MM.1S (cell line): Measurements from ENCODE around the gene ZC3H4.

Experiments used
- DNase-seq: peaks from one replicate; pipeline ENCODE4 v3.0.0-alpha.2; 2015
- H2AFZ ChIP-seq: fragments of 300-600 bp; sonication (generic); 2 replicates; pipeline ENCODE4 v1.6.0; 2016; ENCODE audit warnings: antibody characterized with exemption, low read length
- H3F3A ChIP-seq: fragments of 300-600 bp; sonication (generic); 2 replicates; pipeline ENCODE4 v1.6.1; 2016; ENCODE audit warnings: mild to moderate bottlenecking, antibody characterized with exemption, low read length, moderate library complexity, mixed read lengths; ENCODE audit not compliant: insufficient read depth
- H3K27ac ChIP-seq: fragments of 300-600 bp; sonication (generic); 2 replicates; pipeline ENCODE4 v1.5.1; 2016; ENCODE audit warnings: mild to moderate bottlenecking, low read length
- H3K27me3 ChIP-seq: fragments of 300-600 bp; sonication (generic); replicated peaks from 2 replicates; pipeline ENCODE4 v1.6.0; 2016; ENCODE audit warnings: low read length; ENCODE audit not compliant: insufficient read depth
- H3K36me3 ChIP-seq: fragments of 300-600 bp; sonication (generic); replicated peaks from 2 replicates; pipeline ENCODE4 v1.6.1; 2016; ENCODE audit warnings: mild to moderate bottlenecking, low read length, mixed read lengths; ENCODE audit not compliant: insufficient read depth
- H3K4me1 ChIP-seq: fragments of 300-600 bp; sonication (generic); 2 replicates; pipeline ENCODE4 v1.6.1; 2016; ENCODE audit warnings: low read length, mixed read lengths
- H3K4me2 ChIP-seq: fragments of 300-600 bp; sonication (generic); 2 replicates; pipeline ENCODE4 v1.6.0; 2016; ENCODE audit warnings: low read depth, low read length
- H3K4me3 ChIP-seq: fragments of 300-600 bp; sonication (generic); 2 replicates; pipeline ENCODE4 v1.5.1; 2016; ENCODE audit warnings: low read length, mixed read lengths
- H3K79me2 ChIP-seq: fragments of 300-600 bp; sonication (generic); 2 replicates; pipeline ENCODE4 v1.6.1; 2016; ENCODE audit warnings: mixed run types, low read length, mixed read lengths
- H3K9ac ChIP-seq: fragments of 300-600 bp; sonication (generic); 2 replicates; pipeline ENCODE4 v1.6.1; 2016; ENCODE audit warnings: low read length, mixed read lengths
- H3K9me2 ChIP-seq: fragments of 300-600 bp; sonication (generic); replicated peaks from 2 replicates; pipeline ENCODE4 v1.6.1; 2016; ENCODE audit warnings: mild to moderate bottlenecking, low read length, mixed read lengths; ENCODE audit not compliant: insufficient read depth
- H3K9me3 ChIP-seq: fragments of 300-600 bp; sonication (generic); replicated peaks from 2 replicates; pipeline ENCODE4 v1.6.1; 2016; ENCODE audit warnings: mild to moderate bottlenecking, low read length, mixed read lengths; ENCODE audit not compliant: insufficient read depth
- H4K20me1 ChIP-seq: fragments of 300-600 bp; sonication (generic); 2 replicates; pipeline ENCODE4 v1.6.1; 2016; ENCODE audit warnings: mild to moderate bottlenecking, low read length, moderate library complexity, mixed read lengths; ENCODE audit not compliant: insufficient read depth
- EZH2 ChIP-seq: fragments of 300-600 bp; sonication (generic); optimal IDR thresholded peaks from 2 replicates; pipeline ENCODE3; 2017; ENCODE audit warnings: low read depth, mild to moderate bottlenecking, antibody characterized with exemption, low read length, mixed read lengths
- EZH2phosphoT487 ChIP-seq: fragments of 300-600 bp; sonication (generic); IDR thresholded peaks from 2 replicates; pipeline ENCODE4 v1.6.1; 2018; ENCODE audit warnings: antibody characterized with exemption, low read length
- TF ChIP-seq, protein P1 (sequence below): fragments of 300-600 bp; sonication (generic); IDR thresholded peaks from 2 replicates; pipeline ENCODE4 v1.5.1; 2016; ENCODE audit warnings: antibody characterized with exemption, low read length, mixed read lengths

Gene ZC3H4

DNA sequence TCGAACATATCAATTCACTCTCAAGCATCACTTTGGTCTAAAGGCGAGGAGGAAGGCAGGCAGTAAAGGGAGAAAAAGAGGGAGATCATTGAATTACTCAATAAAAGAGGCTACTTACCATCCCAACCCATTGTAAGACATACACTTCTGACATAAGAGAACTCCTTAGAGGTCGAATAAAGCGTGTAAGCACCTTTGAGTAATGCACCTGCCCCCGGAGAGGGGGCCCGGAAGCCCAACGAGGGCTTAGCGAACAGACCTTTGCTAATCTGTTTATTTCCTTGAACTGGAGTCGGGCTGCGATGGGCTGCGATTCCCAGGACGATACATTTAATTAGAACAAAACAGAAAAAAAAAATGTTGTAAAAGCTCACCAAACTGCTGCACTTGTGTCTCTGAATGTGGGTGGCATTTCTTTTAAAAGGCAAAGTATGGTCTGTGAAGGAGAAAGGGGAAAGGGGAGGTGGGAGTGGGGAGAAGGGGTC is 3.0 kb downstream of the ZC3H4 start:
- H3K9me3 ChIP-seq = no peaks in the 10 kb centered on the region
- DNase-seq = no peak
- peak overlapping the region; percentile 95 for H3K4me2 ChIP-seq
- H3K36me3 ChIP-seq = 0 out of 2 replicates have a peak, but pooled peaks cover 3% of the 10 kb centered on the region
- no peak for TF ChIP-seq EZH2phosphoT487
- TF ChIP-seq EZH2 = no peak
- TF ChIP-seq, protein P1, sequence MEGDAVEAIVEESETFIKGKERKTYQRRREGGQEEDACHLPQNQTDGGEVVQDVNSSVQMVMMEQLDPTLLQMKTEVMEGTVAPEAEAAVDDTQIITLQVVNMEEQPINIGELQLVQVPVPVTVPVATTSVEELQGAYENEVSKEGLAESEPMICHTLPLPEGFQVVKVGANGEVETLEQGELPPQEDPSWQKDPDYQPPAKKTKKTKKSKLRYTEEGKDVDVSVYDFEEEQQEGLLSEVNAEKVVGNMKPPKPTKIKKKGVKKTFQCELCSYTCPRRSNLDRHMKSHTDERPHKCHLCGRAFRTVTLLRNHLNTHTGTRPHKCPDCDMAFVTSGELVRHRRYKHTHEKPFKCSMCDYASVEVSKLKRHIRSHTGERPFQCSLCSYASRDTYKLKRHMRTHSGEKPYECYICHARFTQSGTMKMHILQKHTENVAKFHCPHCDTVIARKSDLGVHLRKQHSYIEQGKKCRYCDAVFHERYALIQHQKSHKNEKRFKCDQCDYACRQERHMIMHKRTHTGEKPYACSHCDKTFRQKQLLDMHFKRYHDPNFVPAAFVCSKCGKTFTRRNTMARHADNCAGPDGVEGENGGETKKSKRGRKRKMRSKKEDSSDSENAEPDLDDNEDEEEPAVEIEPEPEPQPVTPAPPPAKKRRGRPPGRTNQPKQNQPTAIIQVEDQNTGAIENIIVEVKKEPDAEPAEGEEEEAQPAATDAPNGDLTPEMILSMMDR = no peak
- H3K4me3 ChIP-seq = peak overlapping the region; percentile 91
- peaks cover 56% of the 10 kb centered on the region for H3K79me2 ChIP-seq
- no peaks in the 10 kb centered on the region for H3K9me2 ChIP-seq
- H3K4me1 ChIP-seq = peaks cover 16% of the 10 kb centered on the region; the same call in 1 of the 2 replicates
- peak overlapping the region; percentile 94; the same call in 1 of the 2 replicates for H3K27ac ChIP-seq
- H3F3A ChIP-seq = peaks cover 47% of the 10 kb centered on the region
- H2AFZ ChIP-seq = no peak overlapping the region
- H4K20me1 ChIP-seq = no peaks in the 10 kb centered on the region
- no peaks in the 10 kb centered on the region for H3K27me3 ChIP-seq
- peak overlapping the region; percentile 100 for H3K9ac ChIP-seq

DNA sequence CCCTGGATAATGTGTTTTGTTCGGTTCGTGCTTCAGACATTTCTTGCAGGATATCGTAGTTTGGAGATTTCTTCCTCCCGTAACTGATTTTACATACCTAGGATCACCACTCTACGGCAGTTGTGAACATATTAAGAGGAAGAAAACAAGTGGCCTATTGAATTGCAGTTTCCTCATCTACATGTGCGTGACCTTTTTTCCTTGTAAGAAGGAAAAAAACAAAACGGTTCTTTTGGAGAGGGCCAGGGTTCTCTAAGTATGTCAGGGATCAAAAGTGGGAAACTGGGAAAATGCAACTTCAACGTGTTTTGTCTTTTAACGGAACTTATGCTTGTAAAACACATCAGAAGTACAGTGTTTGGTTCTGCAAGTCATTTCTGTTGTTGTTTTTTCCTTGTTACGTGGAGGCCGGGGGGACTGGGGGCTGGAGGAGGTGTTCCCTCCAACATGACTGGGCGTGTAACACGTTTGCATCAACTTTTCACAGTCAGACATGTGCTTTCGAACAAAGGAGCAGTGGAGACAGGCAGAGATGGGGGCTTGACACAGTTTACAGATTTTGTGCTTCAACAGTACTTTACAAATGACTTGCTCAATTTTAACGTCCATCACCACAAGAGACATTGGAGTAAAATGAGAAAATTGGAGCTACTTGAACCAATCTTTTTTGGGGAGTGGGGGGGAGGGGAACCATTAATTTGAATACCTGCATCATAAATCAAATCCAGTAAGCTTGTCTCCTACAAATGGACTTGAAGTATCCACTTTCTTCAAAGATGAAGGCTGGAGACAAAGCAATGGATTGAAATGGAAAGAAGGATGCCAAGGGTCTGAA is 3.8 kb downstream of the ZC3H4 start:
- Histone ChIP-seq H3K27ac (no peak overlapping the region), H3K4me1 (peaks cover 16% of the 10 kb centered on the region; the same call in 1 of the 2 replicates), H3K9me2 (no peaks in the 10 kb centered on the region)

DNA sequence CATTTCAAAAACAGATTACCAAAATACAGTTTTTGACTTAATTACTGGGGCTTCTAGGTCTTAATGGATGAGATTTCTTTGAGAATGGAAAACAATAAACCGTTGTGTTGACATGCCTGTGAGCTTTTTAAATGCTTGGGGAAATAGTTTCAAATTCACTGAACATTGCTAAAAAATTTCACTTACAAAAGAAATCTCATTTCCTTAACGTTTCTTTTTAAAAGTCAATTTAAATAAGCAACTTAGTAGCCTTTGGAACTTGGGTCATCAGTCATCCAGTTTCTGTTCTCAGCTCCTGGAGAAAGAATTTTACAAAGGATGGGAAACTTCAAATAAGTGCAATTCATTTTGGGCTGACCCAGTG is 4.4 kb downstream of the ZC3H4 start:
- peaks cover 70% of the 10 kb centered on the region for H3K79me2 ChIP-seq
- no peak overlapping the region for H3K4me3 ChIP-seq
- no peaks in the 10 kb centered on the region for H3K9me2 ChIP-seq
- H3K4me1 ChIP-seq = peaks cover 14% of the 10 kb centered on the region; the same call in 1 of the 2 replicates
- no peak for DNase-seq
- no peak overlapping the region for H2AFZ ChIP-seq
- no peaks in the 10 kb centered on the region for H3K27me3 ChIP-seq
- no peak overlapping the region for H3K4me2 ChIP-seq
- H3F3A ChIP-seq = peaks cover 46% of the 10 kb centered on the region
- H3K36me3 ChIP-seq = 0 out of 2 replicates have a peak, but pooled peaks cover 3% of the 10 kb centered on the region
- no peaks in the 10 kb centered on the region for H4K20me1 ChIP-seq
- H3K9ac ChIP-seq = no peak overlapping the region
- TF ChIP-seq, protein P1 = no peak
- TF ChIP-seq EZH2phosphoT487 (no peak), EZH2 (no peak)
- H3K27ac ChIP-seq = no peak overlapping the region
- no peaks in the 10 kb centered on the region for H3K9me3 ChIP-seq

More for the DNA sequence above, 3.8 kb downstream of the ZC3H4 start:
- H3K4me2 ChIP-seq = peak overlapping the region; percentile 95
- H3K9me3 ChIP-seq = no peaks in the 10 kb centered on the region
- DNase-seq = no peak
- H2AFZ ChIP-seq = no peak overlapping the region
- no peaks in the 10 kb centered on the region for H3K27me3 ChIP-seq
- peaks cover 47% of the 10 kb centered on the region for H3F3A ChIP-seq
- H3K9ac ChIP-seq = no peak overlapping the region
- TF ChIP-seq EZH2 (no peak), EZH2phosphoT487 (no peak)
- TF ChIP-seq, protein P1 = no peak
- 0 out of 2 replicates have a peak, but pooled peaks cover 3% of the 10 kb centered on the region for H3K36me3 ChIP-seq
- H3K4me3 ChIP-seq = peak overlapping the region; percentile 91; the same call in 1 of the 2 replicates
- peaks cover 64% of the 10 kb centered on the region for H3K79me2 ChIP-seq
- no peaks in the 10 kb centered on the region for H4K20me1 ChIP-seq
